ENCODE data around the gene ZNF282.

- TF ChIP-seq, protein P1, sequence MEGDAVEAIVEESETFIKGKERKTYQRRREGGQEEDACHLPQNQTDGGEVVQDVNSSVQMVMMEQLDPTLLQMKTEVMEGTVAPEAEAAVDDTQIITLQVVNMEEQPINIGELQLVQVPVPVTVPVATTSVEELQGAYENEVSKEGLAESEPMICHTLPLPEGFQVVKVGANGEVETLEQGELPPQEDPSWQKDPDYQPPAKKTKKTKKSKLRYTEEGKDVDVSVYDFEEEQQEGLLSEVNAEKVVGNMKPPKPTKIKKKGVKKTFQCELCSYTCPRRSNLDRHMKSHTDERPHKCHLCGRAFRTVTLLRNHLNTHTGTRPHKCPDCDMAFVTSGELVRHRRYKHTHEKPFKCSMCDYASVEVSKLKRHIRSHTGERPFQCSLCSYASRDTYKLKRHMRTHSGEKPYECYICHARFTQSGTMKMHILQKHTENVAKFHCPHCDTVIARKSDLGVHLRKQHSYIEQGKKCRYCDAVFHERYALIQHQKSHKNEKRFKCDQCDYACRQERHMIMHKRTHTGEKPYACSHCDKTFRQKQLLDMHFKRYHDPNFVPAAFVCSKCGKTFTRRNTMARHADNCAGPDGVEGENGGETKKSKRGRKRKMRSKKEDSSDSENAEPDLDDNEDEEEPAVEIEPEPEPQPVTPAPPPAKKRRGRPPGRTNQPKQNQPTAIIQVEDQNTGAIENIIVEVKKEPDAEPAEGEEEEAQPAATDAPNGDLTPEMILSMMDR (tag by site-specific recombination; IDR thresholded peaks at IDR 0.05): no peak
- TF ChIP-seq ZBTB7A (tag by site-specific recombination; IDR thresholded peaks at IDR 0.05; ENCODE audit: low read depth) (no peak), ZNF274 (IDR thresholded peaks at IDR 0.05; ENCODE audit: low read length) (no peak), ZNF274 (tag by site-specific recombination; IDR thresholded peaks at IDR 0.05; ENCODE audit: borderline replicate concordance) (no peak), ZNF175 (tag by site-specific recombination; IDR thresholded peaks at IDR 0.05) (no peak), ZNF311 (tag by site-specific recombination; IDR thresholded peaks at IDR 0.05; ENCODE audit: borderline replicate concordance) (no peak), REPIN1 (tag by site-specific recombination; IDR thresholded peaks at IDR 0.05; ENCODE audit: low read depth) (no peak), ZNF654 (tag by site-specific recombination; IDR thresholded peaks at IDR 0.05; ENCODE audit: low read depth) (no peak), REST (tag by site-specific recombination; IDR thresholded peaks at IDR 0.05) (no peak), ZNF555 (tag by site-specific recombination; conservative IDR thresholded peaks at IDR 0.05) (no peak), SETDB1 (IDR thresholded peaks at IDR 0.05; ENCODE audit: insufficient read length, low read length) (no peak), ZNF138 (tag by site-specific recombination; IDR thresholded peaks at IDR 0.05; ENCODE audit: borderline replicate concordance) (no peak), ZNF114 (tag by site-specific recombination; IDR thresholded peaks at IDR 0.05) (no peak)
- TF ChIP-seq, protein P2, sequence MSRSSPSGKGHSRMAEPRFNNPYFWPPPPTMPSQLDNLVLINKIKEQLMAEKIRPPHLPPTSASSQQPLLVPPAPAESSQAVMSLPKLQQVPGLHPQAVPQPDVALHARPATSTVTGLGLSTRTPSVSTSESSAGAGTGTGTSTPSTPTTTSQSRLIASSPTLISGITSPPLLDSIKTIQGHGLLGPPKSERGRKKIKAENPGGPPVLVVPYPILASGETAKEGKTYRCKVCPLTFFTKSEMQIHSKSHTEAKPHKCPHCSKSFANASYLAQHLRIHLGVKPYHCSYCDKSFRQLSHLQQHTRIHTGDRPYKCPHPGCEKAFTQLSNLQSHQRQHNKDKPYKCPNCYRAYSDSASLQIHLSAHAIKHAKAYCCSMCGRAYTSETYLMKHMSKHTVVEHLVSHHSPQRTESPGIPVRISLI (tag by site-specific recombination; IDR thresholded peaks at IDR 0.05): no peak
Observed at GRCh38 chr7:149218469-149219420, 23.4 kb downstream of the ZNF282 start.

Measured in HEK293 (cell line).